ENCODE results near the gene CEP57.
A peak's percentile ranks its signal among the peaks of the same experiment; 100 is the strongest.
"Not testable (repeated sequence)": the region's sequence is repeated elsewhere in the genome, so short reads cannot be mapped to it uniquely, and the experiment has no call there.

The CEP57 gene

GRCh38 chr11:95863486-95864140, 73.3 kb downstream of the CEP57 start:
- DNase-seq = no peak

GRCh38 chr11:95867105-95867504, 76.8 kb downstream of the CEP57 start:
- DNase-seq = no peak

DNA sequence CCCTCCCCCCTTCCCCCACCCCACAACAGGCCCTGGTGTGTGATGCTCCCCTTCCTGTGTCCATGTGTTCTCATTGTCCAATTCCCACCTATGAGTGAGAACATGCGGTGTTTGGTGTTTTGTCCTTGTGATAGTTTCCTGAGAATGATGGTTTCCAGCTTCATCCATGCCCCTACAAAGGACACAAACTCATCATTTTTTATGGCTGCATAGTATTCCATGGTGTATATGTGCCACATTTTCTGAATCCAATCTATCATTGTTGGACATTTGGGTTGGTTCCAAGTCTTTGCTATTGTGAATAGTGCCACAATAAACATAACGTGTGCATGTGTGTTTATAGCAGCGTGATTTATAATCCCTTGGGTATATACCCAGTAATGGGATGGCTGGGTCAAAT, 80.6 kb downstream of the CEP57 start:
- not testable (repeated sequence) for DNase-seq

- DNase-seq = peak; percentile 7
Observed at GRCh38 chr11:95877291-95877690, 87.0 kb downstream of the CEP57 start.
